Gastroesophageal sphincter (tissue), 3 donors: ENCODE data around the gene MCF2.
"Not testable (repeated sequence)": the region's sequence is repeated elsewhere in the genome, so short reads cannot be mapped to it uniquely, and the experiment has no call there.

Experiments used
- EP300 ChIP-seq: sonication (generic); formaldehyde crosslinking; IDR thresholded peaks from one replicate; pipeline ENCODE4 v1.6.1; 2017; ENCODE audit warnings: antibody characterized with exemption, mild to moderate bottlenecking
- POLR2A ChIP-seq, 2 donors: fragments of 450-650 bp; IDR thresholded peaks; one replicate each; pipeline ENCODE4 v1.6.1; 2017; ENCODE audit warnings: antibody characterized with exemption in 2 of 2, mild to moderate bottlenecking in 2 of 2, moderate library complexity in 1 of 2
- POLR2AphosphoS5 ChIP-seq: sonication (generic); formaldehyde crosslinking; IDR thresholded peaks from one replicate; pipeline ENCODE4 v1.6.1; 2017; ENCODE audit warnings: antibody characterized with exemption
- TF ChIP-seq, protein P1 (sequence below), 4 experiments: fragments of 200-600 bp in 2 of 4; fragments of 450-650 bp in 2 of 4; sonication (generic) in 1 of 4; IDR thresholded peaks; one replicate each; pipeline ENCODE4 v1.5.1; 2017 to 2019; ENCODE audit warnings: antibody characterized with exemption in 4 of 4, mild to moderate bottlenecking in 2 of 4, moderate library complexity in 2 of 4

DNA sequence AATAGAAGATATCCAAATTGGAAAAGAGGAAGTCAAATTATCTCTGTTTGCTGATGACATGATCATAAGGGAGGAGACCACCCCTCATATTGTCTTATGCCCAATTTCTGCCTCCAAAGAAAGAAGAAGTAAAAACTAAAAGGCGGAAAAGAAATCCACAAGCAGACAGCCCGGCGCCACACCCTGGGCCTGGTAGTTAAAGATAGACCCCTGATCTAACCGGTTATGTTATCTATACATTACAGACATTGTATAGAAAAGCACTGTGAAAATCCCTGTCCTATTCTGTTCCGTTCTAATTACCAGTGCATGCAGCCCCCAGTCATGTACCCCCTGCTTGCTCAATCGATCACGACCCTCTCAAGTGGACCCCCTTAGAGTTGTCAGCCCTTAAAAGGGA is 22.8 kb downstream of the MCF2 start:
- not testable (repeated sequence) for TF ChIP-seq EP300; POLR2A (IDR thresholded peaks at IDR 0.05); POLR2AphosphoS5
- TF ChIP-seq, protein P1, sequence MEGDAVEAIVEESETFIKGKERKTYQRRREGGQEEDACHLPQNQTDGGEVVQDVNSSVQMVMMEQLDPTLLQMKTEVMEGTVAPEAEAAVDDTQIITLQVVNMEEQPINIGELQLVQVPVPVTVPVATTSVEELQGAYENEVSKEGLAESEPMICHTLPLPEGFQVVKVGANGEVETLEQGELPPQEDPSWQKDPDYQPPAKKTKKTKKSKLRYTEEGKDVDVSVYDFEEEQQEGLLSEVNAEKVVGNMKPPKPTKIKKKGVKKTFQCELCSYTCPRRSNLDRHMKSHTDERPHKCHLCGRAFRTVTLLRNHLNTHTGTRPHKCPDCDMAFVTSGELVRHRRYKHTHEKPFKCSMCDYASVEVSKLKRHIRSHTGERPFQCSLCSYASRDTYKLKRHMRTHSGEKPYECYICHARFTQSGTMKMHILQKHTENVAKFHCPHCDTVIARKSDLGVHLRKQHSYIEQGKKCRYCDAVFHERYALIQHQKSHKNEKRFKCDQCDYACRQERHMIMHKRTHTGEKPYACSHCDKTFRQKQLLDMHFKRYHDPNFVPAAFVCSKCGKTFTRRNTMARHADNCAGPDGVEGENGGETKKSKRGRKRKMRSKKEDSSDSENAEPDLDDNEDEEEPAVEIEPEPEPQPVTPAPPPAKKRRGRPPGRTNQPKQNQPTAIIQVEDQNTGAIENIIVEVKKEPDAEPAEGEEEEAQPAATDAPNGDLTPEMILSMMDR (IDR thresholded peaks at IDR 0.05) = not testable (repeated sequence)
